ENCODE results near the gene PIGC. TPM values are rescaled to one million over a fixed set of nuclear protein-coding genes. Genes with fewer than 3 reads are reported as not detected.

PIGC gene
- total RNA-seq, 1 donor from 2014 or later = 12.7 TPM

Other genes with a start within 250 kb of the PIGC start
- gene C1orf105, start 23.4 kb downstream of the PIGC start, total RNA-seq = 14.3 TPM
- gene SUCO, start 89.1 kb upstream of the PIGC start, total RNA-seq = 15.9 TPM
- not detected for gene FASLG, start 215.0 kb upstream of the PIGC start, total RNA-seq